NCI-H526 treated with DMSO at 0.1 percent for 48 hours (cell line): ENCODE data around the gene NKX6-2.
"Not testable (repeated sequence)": the region's sequence is repeated elsewhere in the genome, so short reads cannot be mapped to it uniquely, and the experiment has no call there.

ENCODE experiments used
- DNase-seq: peaks from one replicate; lab custom pipeline; 2025; lab: John Stamatoyannopoulos, UW

Gene NKX6-2

DNA sequence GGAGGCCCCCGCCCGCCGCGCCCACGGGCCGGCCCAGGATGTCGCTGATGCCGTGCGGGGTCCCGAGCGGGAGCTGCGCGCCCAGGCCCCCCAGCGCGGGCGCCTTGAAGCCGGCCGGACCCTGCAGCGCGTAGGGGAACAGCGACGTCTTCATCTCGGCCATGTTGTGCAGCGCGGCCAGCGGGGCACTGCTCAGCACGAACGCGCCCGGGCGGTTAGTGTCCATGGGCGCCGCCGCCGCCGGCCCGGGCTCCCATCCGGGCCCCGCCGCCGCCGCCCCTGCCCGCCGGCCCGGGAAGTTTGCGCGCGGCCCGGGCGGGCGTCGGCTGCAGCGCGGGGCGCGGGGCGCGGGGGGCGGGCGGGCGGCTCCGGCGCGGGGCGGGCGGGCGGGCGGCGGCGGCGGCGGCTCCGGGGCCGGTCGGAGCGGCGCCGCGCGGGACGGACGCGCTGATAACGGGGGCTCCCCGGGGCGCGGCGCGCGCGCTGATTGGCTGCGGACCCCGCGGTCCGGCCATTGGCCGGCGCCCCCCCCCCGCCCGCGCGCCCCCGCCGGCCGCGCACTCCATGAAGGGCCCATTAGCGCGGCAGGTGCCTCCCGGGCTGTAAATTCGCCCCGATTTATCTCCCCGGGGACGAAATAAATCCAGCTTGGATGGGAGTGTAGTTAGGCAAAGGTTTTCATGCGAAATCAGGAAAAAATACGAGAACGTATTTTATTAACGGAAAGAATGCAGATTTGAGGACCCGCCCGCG is at the start of gene NKX6-2:
Gene NKX6-2 (minus strand): TSS at position 425 of the 753 bp plus-strand sequence. CDS start 199 bp downstream, at position 226.
- DNase-seq = no peak

DNA sequence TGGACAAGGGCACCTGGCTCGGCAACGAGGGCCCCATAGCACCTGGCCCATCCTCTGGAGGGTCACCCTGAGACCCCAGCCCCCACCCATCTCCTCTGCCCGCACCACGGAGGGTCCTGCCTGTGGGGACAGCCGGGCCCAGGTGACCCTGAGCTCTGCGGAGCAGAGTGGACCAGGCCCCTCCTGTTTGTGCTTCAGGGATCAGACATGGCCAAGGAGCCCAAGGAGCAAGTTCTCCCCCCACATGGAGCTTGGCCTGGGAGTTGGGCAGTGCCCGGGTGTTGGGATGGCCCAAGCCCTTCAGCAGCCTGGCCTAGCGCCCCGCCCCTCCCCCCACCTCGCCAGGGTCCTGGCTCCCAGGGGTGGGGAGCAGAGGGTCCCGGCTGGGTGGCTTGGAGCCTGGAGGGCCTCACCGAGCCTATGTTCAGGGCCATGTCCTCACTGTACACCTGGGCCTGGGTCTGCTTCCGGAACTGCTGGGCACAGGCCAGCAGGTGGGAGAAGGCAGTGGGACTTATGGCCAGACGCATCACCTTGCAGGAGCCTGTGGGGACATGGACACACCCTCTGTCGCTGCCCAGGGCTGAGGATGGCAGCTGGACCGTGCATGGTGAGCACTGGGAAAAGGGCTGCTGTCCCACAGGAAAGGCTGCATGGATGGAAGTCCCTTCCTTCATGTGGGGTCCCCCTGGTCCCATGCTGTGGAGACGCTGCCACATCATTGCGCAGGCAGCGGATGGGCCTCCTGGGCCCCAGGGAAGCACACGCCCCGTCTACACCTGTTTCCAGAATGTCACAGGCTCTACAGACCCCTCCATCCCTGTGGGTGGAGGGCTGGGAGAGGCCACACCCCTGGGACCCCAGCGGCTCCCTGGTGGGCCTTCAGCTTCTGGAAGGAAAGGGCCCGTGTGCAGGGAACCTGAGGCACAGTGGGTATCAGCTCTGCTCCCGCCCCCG is 49.2 kb upstream of the NKX6-2 start:
- no peak for DNase-seq

- no peak for DNase-seq
Observed at GRCh38 chr10:132834311-132834761, 48.4 kb upstream of the NKX6-2 start.

DNA sequence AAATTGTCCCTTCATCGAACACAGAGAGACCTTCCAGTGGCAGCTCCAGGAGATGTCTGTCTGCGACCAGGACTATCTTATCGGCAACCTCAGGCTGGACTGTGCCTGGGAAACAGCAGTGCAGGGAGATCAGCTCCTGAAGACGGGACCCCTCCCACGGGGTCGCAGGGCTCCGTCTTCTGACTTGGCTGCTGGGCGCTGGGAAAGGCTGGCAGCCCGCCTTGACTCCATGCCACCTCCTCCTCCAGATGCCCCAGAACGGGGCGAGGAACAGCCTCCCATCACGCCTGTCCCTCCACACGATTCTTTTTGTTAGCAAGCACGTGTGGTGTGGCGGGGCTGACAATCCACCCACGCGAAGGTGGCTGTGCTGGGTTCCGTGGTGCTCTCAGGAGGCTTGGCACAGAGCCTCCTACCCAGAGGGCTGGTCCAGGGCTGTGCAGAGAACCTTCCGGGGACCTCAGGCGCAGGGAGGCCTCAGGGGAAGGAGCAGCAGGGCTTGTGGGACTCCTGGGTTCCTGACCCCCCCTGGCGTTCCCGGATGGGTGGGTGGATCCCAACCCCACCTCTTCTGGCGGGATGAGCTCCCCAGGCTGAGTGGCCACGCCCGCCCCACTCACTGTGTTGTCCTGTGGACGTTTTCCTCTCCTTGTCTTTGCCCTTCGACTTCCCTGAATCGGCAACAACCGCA is 47.6 kb upstream of the NKX6-2 start:
- no peak for DNase-seq

DNA sequence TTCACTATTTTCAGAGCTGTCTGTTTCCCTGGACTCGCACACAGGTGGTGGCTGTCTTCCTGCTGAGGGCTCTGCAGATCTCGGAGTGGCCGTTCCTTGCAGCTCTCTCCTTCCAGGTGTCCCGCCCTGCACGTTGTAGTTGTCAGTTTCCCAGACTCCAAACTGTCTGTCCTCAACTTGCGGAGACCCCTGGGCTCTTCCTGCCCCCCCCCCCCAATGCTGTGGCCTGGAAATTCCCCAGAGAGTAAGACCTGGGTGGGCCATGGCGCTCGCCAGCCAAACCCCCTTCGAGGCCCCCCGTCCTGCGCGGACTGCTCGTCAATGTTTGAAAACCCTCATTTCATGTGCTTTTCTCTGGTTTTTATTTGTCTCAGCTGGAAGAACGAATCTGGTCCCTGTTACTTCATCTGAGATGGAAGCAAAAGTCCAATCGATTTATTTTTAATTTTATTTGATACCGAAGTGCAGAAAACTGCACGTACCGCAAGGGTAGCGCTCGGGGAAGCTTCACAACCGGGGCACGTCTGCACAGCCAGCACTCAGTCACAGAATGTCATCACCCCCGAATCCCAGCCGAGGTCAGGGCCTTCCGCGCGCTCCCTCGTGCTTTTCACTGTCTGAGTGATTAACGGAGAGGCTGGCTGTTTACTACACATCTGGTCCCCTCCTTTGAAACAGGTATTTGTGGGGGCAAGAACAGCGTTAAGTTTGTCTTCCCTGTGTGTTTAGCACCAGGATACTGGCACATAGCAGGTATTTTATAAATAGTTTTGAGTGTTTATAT is 46.4 kb upstream of the NKX6-2 start:
- no peak for DNase-seq

- DNase-seq = no peak
Observed at GRCh38 chr10:132829403-132829802, 43.5 kb upstream of the NKX6-2 start.

DNA sequence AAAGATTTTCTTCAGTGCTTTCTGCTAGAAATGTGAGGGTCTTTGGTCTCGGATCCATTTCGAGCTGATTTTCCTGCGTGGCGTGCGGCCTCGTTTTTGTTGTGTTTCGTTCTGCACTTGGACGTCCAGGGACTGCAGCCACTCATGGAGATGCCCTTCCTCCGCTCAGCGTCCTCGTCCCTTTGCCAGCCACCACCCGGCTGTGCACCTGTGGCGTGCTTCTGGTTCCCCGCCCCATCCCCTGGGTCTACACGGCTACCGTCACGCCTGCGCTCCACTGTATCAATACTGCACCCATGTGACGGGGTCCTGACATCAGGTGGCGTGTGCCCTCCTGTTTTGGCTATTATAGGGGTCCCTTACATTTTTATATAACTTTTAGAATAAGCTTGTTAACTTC is 42.7 kb upstream of the NKX6-2 start:
- no peak for DNase-seq

DNA sequence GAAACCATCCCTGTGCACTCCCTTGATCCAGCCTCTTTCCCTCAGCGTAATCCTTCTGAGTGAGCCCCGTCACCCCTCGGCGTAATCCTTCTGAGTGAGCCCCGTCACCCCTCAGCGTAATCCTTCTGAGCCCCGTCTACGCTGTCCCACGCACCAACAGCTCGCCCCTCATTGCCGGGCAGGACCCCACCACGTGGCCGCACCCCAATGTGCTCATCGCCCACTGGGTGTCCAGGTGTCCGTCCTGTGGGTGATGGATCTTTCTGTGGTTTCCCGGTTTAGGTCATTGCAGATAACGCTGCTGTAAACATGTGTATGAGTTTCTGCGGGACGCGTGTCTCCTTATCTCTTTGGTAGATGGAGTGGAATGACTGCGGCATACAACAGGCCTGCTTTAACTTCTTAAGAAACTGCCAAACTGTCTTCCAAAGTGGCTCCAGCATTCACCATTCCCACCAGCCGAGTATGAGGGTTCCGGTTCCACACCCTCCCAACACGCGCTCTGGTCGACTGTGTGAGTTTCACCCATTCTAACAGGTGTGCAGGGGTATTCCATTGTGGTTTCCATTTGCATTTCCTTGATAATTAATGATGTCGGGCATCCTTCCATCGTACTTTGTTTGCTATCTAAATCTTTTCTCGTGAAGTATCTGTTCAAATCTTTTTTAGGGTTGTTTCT is 42.1 kb upstream of the NKX6-2 start:
- DNase-seq = no peak

DNA sequence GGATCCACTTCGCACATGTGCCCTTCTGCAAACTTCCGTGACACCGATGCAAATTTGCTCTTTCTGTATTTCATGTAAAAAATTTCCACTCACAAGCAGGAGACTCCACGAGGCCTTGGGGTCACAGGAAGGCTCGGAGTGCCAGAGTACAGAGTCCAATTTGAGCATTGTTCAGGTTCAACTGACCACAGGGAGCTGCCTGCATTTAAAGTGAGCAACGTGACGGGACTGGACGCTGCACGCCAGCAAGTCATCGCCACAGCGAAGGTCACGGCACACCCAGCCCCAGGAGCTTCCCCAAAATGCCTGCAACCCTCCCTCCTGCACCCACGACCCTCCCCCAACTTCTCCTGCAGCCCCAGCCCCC is 41.5 kb upstream of the NKX6-2 start:
- DNase-seq = no peak

GRCh38 chr10:132826524-132827422 is 40.8 kb upstream of the NKX6-2 start:
- no peak for DNase-seq

DNA sequence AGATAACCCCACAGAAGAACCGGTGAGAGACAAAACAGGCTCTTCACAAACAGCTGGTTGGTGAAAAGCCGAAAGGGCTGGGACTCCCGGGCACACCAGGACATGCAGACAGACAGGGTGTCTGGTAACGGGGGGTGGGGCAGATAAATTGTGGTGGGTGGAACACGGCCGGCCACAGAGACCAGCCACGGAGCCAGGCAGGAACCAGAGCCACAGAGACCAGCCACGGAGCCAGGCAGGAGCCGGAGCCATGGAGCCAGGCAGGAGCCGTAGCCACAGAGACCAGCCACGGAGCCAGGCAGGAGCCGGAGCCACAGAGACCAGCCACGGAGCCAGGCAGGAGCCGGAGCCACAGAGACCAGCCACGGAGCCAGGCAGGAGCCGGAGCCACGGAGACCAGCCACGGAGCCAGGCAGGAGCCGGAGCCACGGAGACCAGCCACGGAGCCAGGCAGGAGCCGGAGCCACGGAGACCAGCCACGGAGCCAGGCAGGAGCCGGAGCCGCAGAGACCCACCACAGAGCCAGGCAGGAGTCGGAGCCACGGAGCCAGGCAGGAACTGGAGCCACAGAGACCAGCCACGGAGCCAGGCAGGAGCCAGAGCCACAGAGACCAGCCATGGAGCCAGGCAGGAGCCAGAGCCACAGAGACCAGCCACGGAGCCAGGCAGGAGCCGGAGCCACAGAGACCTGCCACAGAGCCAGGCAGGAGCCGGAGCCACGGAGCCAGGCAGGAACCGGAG is 40.0 kb upstream of the NKX6-2 start:
- DNase-seq = not testable (repeated sequence)

- no peak for DNase-seq
Observed at GRCh38 chr10:132820056-132820455, 34.1 kb upstream of the NKX6-2 start.

DNA sequence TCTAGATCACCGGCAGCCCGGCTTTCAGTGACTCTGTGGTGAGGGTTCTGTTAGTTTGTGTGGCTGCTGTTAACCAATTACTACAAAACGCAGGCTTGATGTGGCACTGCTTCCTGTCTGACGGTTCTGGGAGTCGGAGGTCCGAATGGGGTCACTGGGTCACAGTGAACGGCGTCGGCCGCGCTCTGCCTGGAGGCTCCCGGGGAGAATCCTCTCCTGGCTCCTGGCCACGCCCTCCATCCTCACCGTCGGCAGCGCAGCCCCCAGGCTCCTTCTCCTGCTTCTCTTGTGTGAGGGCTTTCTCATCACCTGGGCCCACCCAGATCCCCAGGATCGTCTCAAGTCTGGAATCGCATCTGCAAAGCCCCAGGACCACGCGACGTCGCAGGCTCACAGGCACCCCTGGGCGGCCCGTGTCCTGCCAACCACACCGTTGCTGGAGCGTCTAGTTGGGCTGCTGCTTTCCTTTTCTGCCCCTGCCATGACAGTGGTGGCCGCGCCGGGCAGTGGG is 31.8 kb upstream of the NKX6-2 start:
- no peak for DNase-seq

DNA sequence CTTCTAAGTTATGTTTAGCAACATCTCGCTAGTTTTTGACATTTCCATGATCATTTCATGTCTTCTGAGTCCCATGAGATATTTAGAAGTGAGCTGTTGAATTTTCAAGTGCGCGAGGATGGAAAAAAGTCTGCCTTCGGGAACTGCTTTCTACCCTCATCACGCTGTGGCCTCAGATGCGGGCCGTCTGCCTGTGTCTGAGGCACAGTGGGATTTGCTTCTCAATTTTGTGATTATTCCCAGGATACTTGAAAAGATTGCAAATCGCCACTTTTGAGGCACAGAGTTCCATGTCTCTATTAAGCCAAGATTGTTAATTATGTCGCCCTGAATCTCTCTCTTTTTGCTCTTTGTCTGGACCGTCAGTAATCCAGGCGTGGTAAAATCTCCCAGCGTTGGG is 30.8 kb upstream of the NKX6-2 start:
- no peak for DNase-seq

- no peak for DNase-seq
Observed at GRCh38 chr10:132815168-132815857, 29.4 kb upstream of the NKX6-2 start.

- no peak for DNase-seq
Observed at GRCh38 chr10:132814469-132814856, 28.5 kb upstream of the NKX6-2 start.

- no peak for DNase-seq
Observed at GRCh38 chr10:132813560-132814468, 27.9 kb upstream of the NKX6-2 start.
